ENCODE data around the gene ATRNL1. TPM values are rescaled to one million over a fixed set of nuclear protein-coding genes. Genes with fewer than 3 reads are reported as not detected.
A peak's percentile ranks its signal among the peaks of the same experiment; 100 is the strongest.

ATRNL1 gene
- total RNA-seq, 8 experiments from 2014 or later = 1.8 to 49.5 (median 26.9) TPM

- 34 to 100% (median 90%) methylated on average over 1 to 8 of the region's 11 CpGs; no CpG with 5 or more reads in 2 of the 10 experiments for WGBS, 10 experiments
- ATAC-seq (replicated peaks in 6 of 8) = no peak
- Histone ChIP-seq H3K4me1 (replicated peaks in 1 of 2) (peaks cover 5 to 12% of the 10 kb centered on the region in 2 donors), H3K27ac (no peak overlapping the region), H3K4me3 (no peak overlapping the region)
- in situ Hi-C loops (cut with MboI; ENCODE audit: low pct_unique_long_range_greater_than_20kb in 2 of 9, low sequenced_read_pairs in 9 of 9, unreplicated experiment in 9 of 9) = no loop called here
Measured at GRCh38 chr10:115972426-115972825, 879.3 kb downstream of the ATRNL1 start.

- no peak overlapping the region for H3K27ac ChIP-seq
- no peak for ATAC-seq (replicated peaks in 6 of 8)
- 56 to 100% (median 77%) methylated on average over 1 to 3 of the region's 4 CpGs; no CpG with 5 or more reads in 4 of the 10 experiments for WGBS, 10 experiments
- no peak overlapping the region for H3K4me3 ChIP-seq
- in situ Hi-C loops (cut with MboI; ENCODE audit: low pct_unique_long_range_greater_than_20kb in 2 of 9, low sequenced_read_pairs in 9 of 9, unreplicated experiment in 9 of 9) = no loop called here
- H3K4me1 ChIP-seq (replicated peaks in 1 of 2) = peaks cover 5 to 12% of the 10 kb centered on the region in 2 donors
Measured at GRCh38 chr10:115974351-115974750, 881.2 kb downstream of the ATRNL1 start.

- no peak for ATAC-seq (replicated peaks in 6 of 8)
- Histone ChIP-seq H3K4me1 (replicated peaks in 1 of 2) (peaks cover 5 to 12% of the 10 kb centered on the region in 2 donors), H3K27ac (no peak overlapping the region), H3K4me3 (no peak overlapping the region)
- 82 to 100% (median 100%) methylated on average over 1 to 3 of the region's 9 CpGs; no CpG with 5 or more reads in 7 of the 10 experiments for WGBS, 10 experiments
- in situ Hi-C loops (cut with MboI; ENCODE audit: low pct_unique_long_range_greater_than_20kb in 2 of 9, low sequenced_read_pairs in 9 of 9, unreplicated experiment in 9 of 9) = no loop called here
Measured at GRCh38 chr10:115974816-115975430, 881.8 kb downstream of the ATRNL1 start.

DNA sequence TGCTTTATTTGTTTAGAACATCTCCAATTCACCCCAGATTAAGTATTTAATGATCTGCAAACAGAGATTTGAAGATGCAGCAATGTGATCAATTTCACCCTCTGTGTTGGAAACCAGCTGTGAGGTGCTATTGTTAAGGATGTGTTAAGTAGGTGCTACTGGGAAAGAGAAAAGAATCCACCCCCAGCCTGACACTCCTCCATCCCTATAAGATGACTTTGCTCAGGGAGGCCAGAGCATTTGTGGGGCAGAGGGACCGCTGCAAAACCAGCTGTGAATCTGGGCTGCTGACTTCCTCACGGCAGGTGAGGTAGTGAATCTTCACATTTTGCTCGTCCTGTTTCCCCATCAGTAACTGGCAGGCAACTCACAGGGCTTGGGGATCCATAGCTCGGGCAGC is 882.3 kb downstream of the ATRNL1 start:
- ATAC-seq (replicated peaks in 6 of 8) = peak in 1 of 8 experiments; percentile 8
- in situ Hi-C loops (cut with MboI; ENCODE audit: low pct_unique_long_range_greater_than_20kb in 2 of 9, low sequenced_read_pairs in 9 of 9, unreplicated experiment in 9 of 9) = no loop called here
- WGBS, 10 experiments = 17 to 86% (median 76%) methylated on average over 1 to 4 of the region's 4 CpGs; no CpG with 5 or more reads in 2 of the 10 experiments
- H3K4me3 ChIP-seq = no peak overlapping the region
- H3K27ac ChIP-seq = no peak overlapping the region
- H3K4me1 ChIP-seq (replicated peaks in 1 of 2) = peaks cover 6 to 12% of the 10 kb centered on the region in 2 donors

DNA sequence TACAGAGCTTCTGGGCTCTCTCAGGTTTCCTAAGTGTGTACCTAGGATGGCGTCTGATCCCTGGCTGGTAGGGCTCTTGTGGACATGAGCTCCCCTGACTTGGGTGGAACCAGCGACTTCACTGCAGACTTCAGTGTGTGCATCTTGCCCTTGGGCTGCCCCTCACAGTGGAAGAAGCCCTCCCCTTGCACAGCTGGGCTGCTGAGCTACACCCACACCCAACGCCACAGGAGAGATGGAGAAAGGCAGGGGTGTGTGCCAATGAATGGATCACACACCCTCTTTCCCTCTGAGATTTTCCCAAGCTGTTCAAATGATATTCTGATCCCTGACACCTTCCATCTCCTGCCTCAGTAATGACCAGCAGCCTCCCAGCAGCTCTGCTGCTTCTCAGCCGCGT is 883.2 kb downstream of the ATRNL1 start:
- in situ Hi-C loops (cut with MboI; ENCODE audit: low pct_unique_long_range_greater_than_20kb in 2 of 9, low sequenced_read_pairs in 9 of 9, unreplicated experiment in 9 of 9) = no loop called here
- Histone ChIP-seq H3K27ac (no peak overlapping the region), H3K4me1 (replicated peaks in 1 of 2) (peaks cover 14 to 18% of the 10 kb centered on the region in 2 donors), H3K4me3 (no peak overlapping the region)
- ATAC-seq (replicated peaks in 6 of 8) = peak in 2 of 8 experiments; percentile 64 to 97
- 20 to 96% (median 84%) methylated on average over 1 to 5 of the region's 5 CpGs; no CpG with 5 or more reads in 2 of the 10 experiments for WGBS, 10 experiments

GRCh38 chr10:115977855-115978254 is 884.7 kb downstream of the ATRNL1 start:
- no peak overlapping the region for H3K27ac ChIP-seq
- ATAC-seq (replicated peaks in 6 of 8) = no peak
- in situ Hi-C loops (cut with MboI; ENCODE audit: low pct_unique_long_range_greater_than_20kb in 2 of 9, low sequenced_read_pairs in 9 of 9, unreplicated experiment in 9 of 9) = no loop called here
- 0 to 100% (median 64%) methylated on average over 1 to 3 of the region's 3 CpGs; no CpG with 5 or more reads in 2 of the 10 experiments for WGBS, 10 experiments
- H3K4me3 ChIP-seq = no peak overlapping the region
- H3K4me1 ChIP-seq (replicated peaks in 1 of 2) = peaks cover 25 to 30% of the 10 kb centered on the region in 2 donors

DNA sequence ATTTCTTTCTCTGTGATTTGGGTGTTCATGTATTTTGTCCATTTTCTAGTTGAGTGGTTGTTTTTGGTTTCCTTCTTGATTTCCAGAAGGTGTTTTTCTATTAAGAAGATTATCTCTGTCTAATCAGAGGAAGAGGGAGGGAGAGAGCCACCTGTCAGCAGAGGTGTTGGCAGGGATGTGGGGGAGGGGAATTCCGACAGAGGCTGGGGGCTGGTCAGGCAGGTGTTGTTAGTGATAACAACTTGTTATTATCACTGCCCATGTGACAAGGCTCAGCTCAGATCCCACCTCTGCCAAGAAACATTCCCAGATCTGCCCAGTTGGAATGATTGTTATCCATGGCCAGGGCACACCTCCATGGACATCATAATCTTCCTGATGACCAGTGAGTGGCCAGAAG is 886.4 kb downstream of the ATRNL1 start:
- H3K4me3 ChIP-seq = no peak overlapping the region
- H3K27ac ChIP-seq = no peak overlapping the region
- H3K4me1 ChIP-seq (replicated peaks in 1 of 2) = peaks cover 29% of the 10 kb centered on the region in 2 donors
- WGBS, 10 experiments = no CpG with 5 or more reads among the region's 1 CpG
- ATAC-seq (replicated peaks in 6 of 8) = no peak
- in situ Hi-C loops (cut with MboI; ENCODE audit: low pct_unique_long_range_greater_than_20kb in 2 of 9, low sequenced_read_pairs in 9 of 9, unreplicated experiment in 9 of 9) = no loop called here

- no peak for ATAC-seq (replicated peaks in 6 of 8)
- WGBS, 10 experiments = 25 to 100% (median 88%) methylated on average over 1 to 2 of the region's 2 CpGs; no CpG with 5 or more reads in 4 of the 10 experiments
- no peak overlapping the region for H3K27ac ChIP-seq
- no peak overlapping the region for H3K4me3 ChIP-seq
- H3K4me1 ChIP-seq (replicated peaks in 1 of 2) = peaks cover 21 to 24% of the 10 kb centered on the region in 2 donors
- in situ Hi-C loops (cut with MboI; ENCODE audit: low pct_unique_long_range_greater_than_20kb in 2 of 9, low sequenced_read_pairs in 9 of 9, unreplicated experiment in 9 of 9) = no loop called here
Measured at GRCh38 chr10:115980470-115980869, 887.3 kb downstream of the ATRNL1 start.

DNA sequence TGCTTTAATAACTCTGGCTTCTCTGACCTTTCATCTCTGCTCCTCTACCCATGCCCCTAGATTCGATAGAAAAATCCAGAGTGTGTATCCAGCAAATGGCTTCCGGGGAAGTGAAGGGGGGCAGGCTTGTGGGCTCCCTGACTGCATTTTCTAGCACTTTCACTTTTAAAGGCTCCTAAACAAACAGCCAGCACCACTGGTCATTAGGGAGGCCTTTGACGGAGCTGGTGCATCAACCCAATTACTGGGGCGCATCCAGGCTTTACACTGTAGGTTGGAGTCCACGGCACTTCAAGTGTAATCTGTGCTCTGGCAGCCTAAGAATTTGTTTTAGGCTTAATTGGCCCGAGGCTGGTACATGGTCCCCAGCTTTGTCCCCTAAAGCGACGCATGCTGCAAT is 887.9 kb downstream of the ATRNL1 start:
- peak overlapping the region in 1 of 2 donors; percentile 45 for H3K27ac ChIP-seq
- in situ Hi-C loops (cut with MboI; ENCODE audit: low pct_unique_long_range_greater_than_20kb in 2 of 9, low sequenced_read_pairs in 9 of 9, unreplicated experiment in 9 of 9) = no loop called here
- H3K4me1 ChIP-seq (replicated peaks in 1 of 2) = peaks cover 18 to 24% of the 10 kb centered on the region in 2 donors
- WGBS, 10 experiments = 8 to 92% (median 58%) methylated on average over 2 to 5 of the region's 8 CpGs; no CpG with 5 or more reads in 4 of the 10 experiments
- ATAC-seq (replicated peaks in 6 of 8) = peak in 6 of 8 experiments; percentile 22 to 62 (median 52)
- H3K4me3 ChIP-seq = no peak overlapping the region

DNA sequence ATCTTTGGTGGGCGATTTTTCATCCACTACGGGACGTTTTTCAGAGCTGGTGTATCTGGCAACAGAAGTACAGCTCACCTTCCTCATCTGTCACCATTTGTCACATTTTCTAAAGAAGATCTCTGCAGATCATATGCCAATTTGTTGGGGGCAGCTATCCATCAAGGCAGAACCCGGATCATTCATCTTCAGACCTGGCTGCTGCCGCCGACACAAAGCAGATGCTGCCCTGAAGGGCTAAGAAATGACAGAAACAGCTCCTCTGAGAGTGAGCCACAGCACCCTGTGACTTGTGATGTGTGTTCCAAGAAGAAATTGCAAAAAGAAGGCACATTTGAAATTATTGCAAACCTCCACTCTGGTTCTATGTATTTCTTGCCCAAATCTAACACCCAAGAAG is 888.9 kb downstream of the ATRNL1 start:
- Histone ChIP-seq H3K4me1 (replicated peaks in 1 of 2) (peaks cover 18 to 24% of the 10 kb centered on the region in 2 donors), H3K4me3 (no peak overlapping the region), H3K27ac (no peak overlapping the region)
- no peak for ATAC-seq (replicated peaks in 6 of 8)
- in situ Hi-C loops (cut with MboI; ENCODE audit: low pct_unique_long_range_greater_than_20kb in 2 of 9, low sequenced_read_pairs in 9 of 9, unreplicated experiment in 9 of 9) = no loop called here
- 35 to 100% (median 87%) methylated on average over 2 to 5 of the region's 6 CpGs for WGBS, 10 experiments

DNA sequence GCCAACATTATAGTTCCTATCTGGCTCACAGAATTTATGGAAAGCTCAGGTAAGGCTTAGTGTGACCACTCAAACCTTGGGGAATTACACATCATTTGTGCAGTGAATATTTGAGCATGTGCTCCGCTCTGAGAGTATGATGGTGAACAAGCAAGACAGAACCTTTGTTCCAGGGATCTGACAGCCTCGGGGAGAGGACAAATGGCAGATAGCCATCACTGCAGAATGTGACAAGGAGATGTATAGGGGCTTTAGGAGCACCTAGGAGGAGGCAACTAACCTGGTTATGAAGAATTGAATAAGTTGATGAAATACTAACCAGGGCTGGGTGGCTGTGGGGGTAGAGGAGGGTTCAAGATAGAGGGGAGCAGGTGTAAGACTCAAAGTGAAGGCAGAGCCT is 889.4 kb downstream of the ATRNL1 start:
- no peak for ATAC-seq (replicated peaks in 6 of 8)
- Histone ChIP-seq H3K4me1 (replicated peaks in 1 of 2) (peaks cover 18 to 24% of the 10 kb centered on the region in 2 donors), H3K4me3 (no peak overlapping the region), H3K27ac (no peak overlapping the region)
- 58 to 100% (median 83%) methylated on average over 1 to 2 of the region's 2 CpGs; no CpG with 5 or more reads in 3 of the 10 experiments for WGBS, 10 experiments
- in situ Hi-C loops (cut with MboI; ENCODE audit: low pct_unique_long_range_greater_than_20kb in 2 of 9, low sequenced_read_pairs in 9 of 9, unreplicated experiment in 9 of 9) = no loop called here

DNA sequence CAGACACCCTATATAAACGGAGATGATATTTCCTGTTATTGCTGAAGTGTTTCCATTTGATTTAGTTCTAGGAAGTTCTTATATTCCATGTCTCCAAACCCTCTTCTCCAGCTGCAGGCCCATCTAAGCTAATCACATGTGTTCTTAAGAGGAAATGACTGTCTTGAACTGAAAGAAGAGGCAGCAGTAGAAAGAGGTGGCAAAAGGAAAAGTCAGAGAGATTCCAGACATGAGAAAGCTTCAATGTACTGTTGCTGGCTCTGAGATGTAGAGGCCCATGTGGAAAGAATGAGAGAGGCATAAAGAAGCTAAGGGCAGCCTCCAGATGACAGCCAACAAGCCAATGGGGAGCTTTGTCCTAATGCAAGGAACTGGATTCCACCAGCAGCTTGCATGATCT is 892.6 kb downstream of the ATRNL1 start:
- ATAC-seq (replicated peaks in 6 of 8) = peak in 1 of 8 experiments; percentile 19
- 14 to 100% (median 85%) methylated on average over 1 of the region's 1 CpG; no CpG with 5 or more reads in 5 of the 10 experiments for WGBS, 10 experiments
- Histone ChIP-seq H3K4me1 (replicated peaks in 1 of 2) (peaks cover 17 to 20% of the 10 kb centered on the region in 2 donors), H3K4me3 (no peak overlapping the region), H3K27ac (no peak overlapping the region)
- in situ Hi-C loops (cut with MboI; ENCODE audit: low pct_unique_long_range_greater_than_20kb in 2 of 9, low sequenced_read_pairs in 9 of 9, unreplicated experiment in 9 of 9) = no loop called here

GRCh38 chr10:115988380-115988779 is 895.2 kb downstream of the ATRNL1 start:
- Histone ChIP-seq H3K4me3 (no peak overlapping the region), H3K27ac (no peak overlapping the region), H3K4me1 (replicated peaks in 1 of 2) (peaks cover 12 to 14% of the 10 kb centered on the region in 2 donors)
- in situ Hi-C loops (cut with MboI; ENCODE audit: low pct_unique_long_range_greater_than_20kb in 2 of 9, low sequenced_read_pairs in 9 of 9, unreplicated experiment in 9 of 9) = no loop called here
- ATAC-seq (replicated peaks in 6 of 8) = no peak
- WGBS, 10 experiments = 20 to 100% (median 86%) methylated on average over 1 to 3 of the region's 3 CpGs; no CpG with 5 or more reads in 1 of the 10 experiments

GRCh38 chr10:115989621-115990020 is 896.5 kb downstream of the ATRNL1 start:
- in situ Hi-C loops (cut with MboI; ENCODE audit: low pct_unique_long_range_greater_than_20kb in 2 of 9, low sequenced_read_pairs in 9 of 9, unreplicated experiment in 9 of 9) = no loop called here
- 8 to 100% (median 85%) methylated on average over 1 to 3 of the region's 3 CpGs; no CpG with 5 or more reads in 1 of the 10 experiments for WGBS, 10 experiments
- Histone ChIP-seq H3K27ac (no peak overlapping the region), H3K4me1 (replicated peaks in 1 of 2) (peaks cover 13 to 15% of the 10 kb centered on the region in 2 donors), H3K4me3 (no peak overlapping the region)
- no peak for ATAC-seq (replicated peaks in 6 of 8)

Measured in motor neuron (in vitro differentiated cells).